ENCODE results near the gene NNT.

- no peak for TF ChIP-seq CTCF (conservative IDR thresholded peaks at IDR 0.05; ENCODE audit: low read depth, low read length)
- TF ChIP-seq EZH2 (IDR thresholded peaks at IDR 0.05; ENCODE audit: borderline replicate concordance, low read depth, low read length, poor library complexity, severe bottlenecking) = no peak
These were observed 76.2 kb downstream of the NNT start for GRCh38 chr5:43679214-43679613.

Measured in A673 (cell line).